HepG2 (cell line): ENCODE data around the gene POLRMT. TPM values are rescaled to one million over a fixed set of nuclear protein-coding genes. Genes with fewer than 3 reads are reported as not detected.

ENCODE experiments used
- ATAC-seq: fragments of 200-7000 bp; cut with Tn5 transposase; 3 replicates; pipeline ENCODE4 v1.9.1; 2020; ENCODE audit warnings: mild to moderate bottlenecking, moderate library complexity
- BruUV-seq: library from RNA; stranded (reverse); fragments of 400-500 nt; replicated peaks from 2 replicates; lab custom pipeline; 2021; lab: Mats Ljungman, UMichigan
- CTCF ChIA-PET: fragments of 300-600 bp; formaldehyde crosslinking; extraction: SDS; loops from one replicate; lab custom pipeline; 2021; ENCODE audit warnings: low total read pairs, inconsistent platforms, low intra/inter-chr PET ratio; lab: Yijun Ruan, JAX
- POLR2A ChIA-PET: fragments of 350-600 bp; sonication (Branson Sonifier 250); formaldehyde crosslinking; loops from one replicate; lab custom pipeline; 2020; ENCODE audit warnings: antibody characterized with exemption, inconsistent platforms; lab: Yijun Ruan, JAX
- DNase-seq: peaks from one replicate; pipeline ENCODE4 v3.0.0-alpha.2; 2015; ENCODE audit warnings: low spot score
- FAIRE-seq: peaks from 3 replicates; lab custom pipeline; 2011; peaks lifted over from hg19 to GRCh38; lab: Jason Lieb, UNC
- H2AFZ ChIP-seq: one replicate; pipeline ENCODE4 v1.6.1; 2011; ENCODE audit warnings: low read length, inconsistent platforms
- H3K27ac ChIP-seq: fragments of 300-600 bp; 3 replicates; pipeline ENCODE4 v1.8.0; 2011; ENCODE audit warnings: mixed run types, mild to moderate bottlenecking, mixed read lengths, low read length, inconsistent platforms; ENCODE audit not compliant: insufficient read depth; ENCODE audit errors: extremely low read length
- H3K27me3 ChIP-seq, 2 experiments: fragments of 200-600 bp in 1 of 2; 2 replicates in 1 of 2; 3 replicates in 1 of 2; pipeline versions ENCODE4 v1.6.0 to v1.8.0; 2011; ENCODE audit warnings: low read length in 2 of 2, mild to moderate bottlenecking in 2 of 2, moderate library complexity in 2 of 2, inconsistent platforms in 1 of 2; ENCODE audit not compliant: insufficient read depth in 2 of 2, control insufficient read depth in 1 of 2
- H3K36me3 ChIP-seq, 2 experiments: fragments of 200-600 bp in 1 of 2; replicated peaks in 1 of 2; 2 replicates in 1 of 2; 3 replicates in 1 of 2; pipeline versions ENCODE4 v1.5.1 to v1.8.0; 2011; ENCODE audit warnings: low read length in 2 of 2, inconsistent platforms in 1 of 2; ENCODE audit not compliant: insufficient read depth in 2 of 2, control insufficient read depth in 1 of 2
- H3K4me1 ChIP-seq: 2 replicates; pipeline ENCODE4 v1.5.1; 2012; ENCODE audit warnings: low read length, inconsistent platforms; ENCODE audit not compliant: insufficient read depth
- H3K4me2 ChIP-seq: 2 replicates; pipeline ENCODE4 v1.6.0; 2011; ENCODE audit warnings: low read depth, low read length, inconsistent platforms
- H3K4me3 ChIP-seq, 3 experiments: fragments of 200-600 bp in 1 of 3; sonication (generic), shearing (Covaris generic) in 1 of 3; replicated peaks in 1 of 3; 2 replicates each; pipeline ENCODE4 v1.5.1; 2011 to 2016; ENCODE audit warnings: low read length in 3 of 3, inconsistent platforms in 2 of 3, low read depth in 2 of 3, mild to moderate bottlenecking in 2 of 3, control low read depth in 1 of 3, mixed read lengths in 1 of 3; ENCODE audit not compliant: insufficient read depth in 1 of 3
- H3K79me2 ChIP-seq: one replicate; pipeline ENCODE4 v1.6.1; 2011; ENCODE audit warnings: low read length, inconsistent platforms; ENCODE audit not compliant: insufficient read depth
- H3K9ac ChIP-seq: 2 replicates; pipeline ENCODE4 v1.6.0; 2011; ENCODE audit warnings: mild to moderate bottlenecking, low read depth, low read length, inconsistent platforms; ENCODE audit not compliant: insufficient read depth
- H3K9me3 ChIP-seq: 2 replicates; pipeline ENCODE4 v1.5.1; 2012; ENCODE audit warnings: mild to moderate bottlenecking, low read length
- H4K20me1 ChIP-seq: 2 replicates; pipeline ENCODE4 v1.6.0; 2011; ENCODE audit warnings: inconsistent platforms, mild to moderate bottlenecking, low read length, moderate library complexity; ENCODE audit not compliant: insufficient read depth
- FIP1L1 ChIP-seq: fragments of 200-400 bp; formaldehyde crosslinking; IDR thresholded peaks from 2 replicates; pipeline ENCODE4 v1.6.1; 2018; ENCODE audit warnings: low read depth, mild to moderate bottlenecking, low read length, moderate library complexity, borderline replicate concordance; ENCODE audit not compliant: insufficient read depth
- KLF12 ChIP-seq: sonication (generic); formaldehyde crosslinking; IDR thresholded peaks from 2 replicates; pipeline ENCODE4 v1.4.0; 2020; ENCODE audit warnings: missing genetic modification reagents, borderline replicate concordance
- MAF1 ChIP-seq: sonication (generic); formaldehyde crosslinking; IDR thresholded peaks from 2 replicates; pipeline ENCODE4 v1.5.0; 2020; ENCODE audit warnings: missing genetic modification reagents, borderline replicate concordance
- MIXL1 ChIP-seq: IDR thresholded peaks from 2 replicates; pipeline ENCODE4 v1.6.1; 2016
- TAF1 ChIP-seq: sonication (generic); formaldehyde crosslinking; IDR thresholded peaks from 2 replicates; pipeline ENCODE4 v1.4.0; 2020; ENCODE audit warnings: missing genetic modification reagents
- TOE1 ChIP-seq: sonication (generic); formaldehyde crosslinking; IDR thresholded peaks from 2 replicates; pipeline ENCODE4 v1.4.0; 2020; ENCODE audit warnings: mild to moderate bottlenecking, missing genetic modification reagents
- ZBTB26 ChIP-seq: IDR thresholded peaks from 2 replicates; pipeline ENCODE4 v1.6.1; 2016; ENCODE audit warnings: missing compliant biosample characterization, missing genetic modification reagents, borderline replicate concordance
- ZC3H13 ChIP-seq: sonication (generic); formaldehyde crosslinking; IDR thresholded peaks from 2 replicates; pipeline ENCODE4 v1.8.1; 2023; ENCODE audit warnings: mild to moderate bottlenecking, missing genetic modification reagents, moderate library complexity
- ZNF460 ChIP-seq: sonication (generic); formaldehyde crosslinking; IDR thresholded peaks from 2 replicates; pipeline ENCODE4 v1.5.1; 2020; ENCODE audit warnings: missing genetic modification reagents, mild to moderate bottlenecking, borderline replicate concordance
- ZNF678 ChIP-seq: sonication (generic); formaldehyde crosslinking; IDR thresholded peaks from 2 replicates; pipeline ENCODE4 v1.4.0; 2020; ENCODE audit warnings: mild to moderate bottlenecking, missing genetic modification reagents
- ZNF792 ChIP-seq: IDR thresholded peaks from 2 replicates; pipeline ENCODE4 v1.6.1; 2016
- WGBS: methylation state at CpG from one replicate; pipeline ENCODE4 v1.1.6; 2017; ENCODE audit warnings: low lambda C conversion rate; 5-methylcytosine and 5-hydroxymethylcytosine counted together
- in situ Hi-C: cut with HindIII; loops from 2 replicates; pipeline ENCODE4 v1.10.0; 2017; ENCODE audit warnings: low pct_unique_long_range_greater_than_20kb; ENCODE audit not compliant: extremely low pct_ligation_motif_present
- intact Hi-C: fragments of 100-400 bp; cut with micrococcal nuclease; formaldehyde crosslinking; loops from one replicate; pipeline ENCODE4 v1.10.0; 2022; ENCODE audit not compliant: unreplicated experiment
- polyA plus RNA-seq, 8 experiments: library from polyadenylated mRNA; depleted of rRNA in 3 of 8; stranded (reverse) in 7 of 8; unstranded in 1 of 8; fragments of >200 nt; fragmentation: Illumina TruSeq in 4 of 8; extraction: Trizol in 4 of 8; gene quantifications; 2 replicates each; pipeline versions ENCODE4 v1.2.1 to v1.2.3, GENCODE V29; 2011 to 2016; ENCODE audit warnings: low read depth in 4 of 8, missing spikeins in 1 of 8, mixed read lengths in 1 of 8; ENCODE audit not compliant: insufficient read depth in 1 of 8
- total RNA-seq, 5 experiments: library from RNA; depleted of rRNA; stranded (reverse); fragments of >200 nt; fragmentation: Illumina TruSeq; extraction: Trizol; gene quantifications; 2 replicates each; pipeline ENCODE4 v1.2.3, GENCODE V29; 2016; ENCODE audit warnings: low read depth in 1 of 5
- TF ChIP-seq, protein P1 (sequence below): IDR thresholded peaks from 2 replicates; pipeline ENCODE4 v1.6.1; 2016; ENCODE audit warnings: low read depth, control low read depth
- TF ChIP-seq, protein P2 (sequence below): sonication (generic); formaldehyde crosslinking; IDR thresholded peaks from 2 replicates; pipeline ENCODE4 v1.4.0; 2020; ENCODE audit warnings: mild to moderate bottlenecking, missing genetic modification reagents

Gene POLRMT
- total and polyA plus RNA-seq, 2 of the 13 experiments (the other 11 are each of a cell fraction or from before 2014, with no cell fraction given): 78.0 to 101 TPM

DNA sequence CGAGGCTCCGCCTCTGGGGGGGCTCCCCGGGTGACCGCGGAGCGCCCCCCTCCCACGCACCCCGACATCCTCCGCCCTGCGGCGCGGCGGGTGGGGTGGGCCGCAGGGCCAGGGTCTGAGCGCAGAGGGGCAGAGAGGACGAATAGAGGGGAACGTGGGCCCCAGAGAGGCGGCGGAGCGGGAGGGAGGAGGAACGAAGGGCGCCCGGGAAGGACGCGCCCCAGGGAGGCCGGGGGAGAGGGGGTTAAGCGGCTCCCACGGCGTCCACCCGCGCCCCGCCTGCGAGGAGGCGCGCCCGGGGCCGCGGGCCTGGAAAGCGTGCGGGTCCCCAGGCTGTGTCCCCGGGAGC, 42.6 kb downstream of the POLRMT start:
- POLR2A ChIA-PET: no interaction called here
- Histone ChIP-seq H4K20me1 (peaks cover 26% of the 10 kb centered on the region; the same call in 1 of the 2 replicates), H3K27ac (no peak overlapping the region), H3K9me3 (no peaks in the 10 kb centered on the region), H3K9ac (no peak overlapping the region), H2AFZ (no peak overlapping the region), H3K79me2 (no peaks in the 10 kb centered on the region), H3K4me2 (no peak overlapping the region), H3K4me3 (no peak overlapping the region), H3K4me1 (peaks cover 32% of the 10 kb centered on the region), H3K36me3 (no peaks in the 10 kb centered on the region), H3K27me3 (peaks cover 10 to 70% of the 10 kb centered on the region in 2 experiments)
- no peak for DNase-seq
- CTCF ChIA-PET: no interaction called here
- in situ Hi-C loops (no loop called here), intact Hi-C loops (no loop called here)
- no peak for TF ChIP-seq TAF1
- TF ChIP-seq, protein P1, sequence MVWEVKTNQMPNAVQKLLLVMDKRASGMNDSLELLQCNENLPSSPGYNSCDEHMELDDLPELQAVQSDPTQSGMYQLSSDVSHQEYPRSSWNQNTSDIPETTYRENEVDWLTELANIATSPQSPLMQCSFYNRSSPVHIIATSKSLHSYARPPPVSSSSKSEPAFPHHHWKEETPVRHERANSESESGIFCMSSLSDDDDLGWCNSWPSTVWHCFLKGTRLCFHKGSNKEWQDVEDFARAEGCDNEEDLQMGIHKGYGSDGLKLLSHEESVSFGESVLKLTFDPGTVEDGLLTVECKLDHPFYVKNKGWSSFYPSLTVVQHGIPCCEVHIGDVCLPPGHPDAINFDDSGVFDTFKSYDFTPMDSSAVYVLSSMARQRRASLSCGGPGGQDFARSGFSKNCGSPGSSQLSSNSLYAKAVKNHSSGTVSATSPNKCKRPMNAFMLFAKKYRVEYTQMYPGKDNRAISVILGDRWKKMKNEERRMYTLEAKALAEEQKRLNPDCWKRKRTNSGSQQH: no peak
- TF ChIP-seq ZNF792 (CRISPR knock-in tag): no peak
- no peak for TF ChIP-seq ZBTB26 (CRISPR knock-in tag)
- TF ChIP-seq FIP1L1: no peak
- no peak for TF ChIP-seq MAF1
- no peak for TF ChIP-seq KLF12 (CRISPR knock-in tag)
- no peak for TF ChIP-seq MIXL1
- TF ChIP-seq ZC3H13 (CRISPR knock-in tag): no peak
- TF ChIP-seq TOE1 (CRISPR knock-in tag): no peak
- no peak for TF ChIP-seq ZNF678 (CRISPR knock-in tag)
- no peak for TF ChIP-seq ZNF460 (CRISPR knock-in tag)
- TF ChIP-seq, protein P2, sequence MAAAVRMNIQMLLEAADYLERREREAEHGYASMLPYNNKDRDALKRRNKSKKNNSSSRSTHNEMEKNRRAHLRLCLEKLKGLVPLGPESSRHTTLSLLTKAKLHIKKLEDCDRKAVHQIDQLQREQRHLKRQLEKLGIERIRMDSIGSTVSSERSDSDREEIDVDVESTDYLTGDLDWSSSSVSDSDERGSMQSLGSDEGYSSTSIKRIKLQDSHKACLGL: no peak
- no peak for ATAC-seq
- no TSS peak for BruUV-seq
- WGBS: 23% methylated on average over 24 of the region's 41 CpGs
- FAIRE-seq: no peak
